ENCODE results near the gene AKAP8.

GRCh38 chr19:15318241-15318691 lies 61.3 kb downstream of the AKAP8 start:
- TF ChIP-seq CTCF (IDR thresholded peaks at IDR 0.05) (no peak), POLR2AphosphoS5 (IDR thresholded peaks at IDR 0.05) (peak in 1 of 3 donors; percentile 3), POLR2A (IDR thresholded peaks at IDR 0.05) (no peak)
